ENCODE data around the gene ATXN1.
A peak's percentile ranks its signal among the peaks of the same experiment; 100 is the strongest.

The ATXN1 gene

DNA sequence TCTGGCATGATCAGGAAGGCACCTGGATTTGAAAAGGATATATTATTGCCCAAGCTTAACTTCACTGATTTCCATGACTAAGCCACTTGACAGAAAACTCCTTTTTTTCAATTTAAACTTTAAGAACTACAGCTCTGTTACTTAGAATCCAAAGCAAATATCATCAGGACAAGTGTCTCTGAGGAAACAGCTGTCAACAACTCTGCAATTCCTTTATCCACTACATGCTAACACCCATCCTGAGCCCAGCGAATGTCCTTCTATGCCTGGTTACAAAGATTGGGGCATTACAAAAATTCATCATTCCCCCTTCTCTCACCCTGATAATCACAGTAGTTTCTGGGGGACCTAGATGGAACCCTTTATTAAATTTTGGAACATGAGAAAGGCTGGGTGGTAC, 386.1 kb downstream of the ATXN1 start:
- Histone ChIP-seq H3K9me3 (ENCODE audit: control insufficient read depth, insufficient read depth, low read depth, low read length) (no peaks in the 10 kb centered on the region), H3K36me3 (ENCODE audit: control insufficient read depth in 2 of 2, insufficient read depth in 1 of 2, low read length in 2 of 2) (no peaks in the 10 kb centered on the region), H3K4me1 (ENCODE audit: control insufficient read depth, insufficient read depth, low read length) (no peaks in the 10 kb centered on the region; the same call in 1 of the 2 replicates), H3K27ac (ENCODE audit: extremely low read depth, low read depth, low read length) (no peak overlapping the region), H3K4me3 (ENCODE audit: low read depth, low read length) (no peak overlapping the region)
- ChIA-PET POLR2A (no interaction called here), CTCF (interaction anchor here (0.6 kb wide), 1 partner anchor 135 kb away, joined by 3 read pairs; no protein-coding TSS in a partner anchor)
- TF ChIP-seq TRIM28 (IDR thresholded peaks at IDR 0.05; ENCODE audit: borderline replicate concordance, low read length) (no peak), ZSCAN16 (tag by site-specific recombination; IDR thresholded peaks at IDR 0.05) (no peak), ZNF175 (tag by site-specific recombination; IDR thresholded peaks at IDR 0.05) (no peak), SCRT2 (tag by site-specific recombination; IDR thresholded peaks at IDR 0.05) (no peak), ZBTB1 (tag by site-specific recombination; IDR thresholded peaks at IDR 0.05) (no peak), ZNF146 (tag by site-specific recombination; IDR thresholded peaks at IDR 0.05) (no peak), SCRT1 (tag by site-specific recombination; IDR thresholded peaks at IDR 0.05; ENCODE audit: borderline replicate concordance) (no peak), KLF1 (tag by site-specific recombination; IDR thresholded peaks at IDR 0.05) (no peak), ZNF184 (tag by site-specific recombination; IDR thresholded peaks at IDR 0.05) (no peak), ZXDB (tag by site-specific recombination; IDR thresholded peaks at IDR 0.05) (no peak)
- TF ChIP-seq, protein P1, sequence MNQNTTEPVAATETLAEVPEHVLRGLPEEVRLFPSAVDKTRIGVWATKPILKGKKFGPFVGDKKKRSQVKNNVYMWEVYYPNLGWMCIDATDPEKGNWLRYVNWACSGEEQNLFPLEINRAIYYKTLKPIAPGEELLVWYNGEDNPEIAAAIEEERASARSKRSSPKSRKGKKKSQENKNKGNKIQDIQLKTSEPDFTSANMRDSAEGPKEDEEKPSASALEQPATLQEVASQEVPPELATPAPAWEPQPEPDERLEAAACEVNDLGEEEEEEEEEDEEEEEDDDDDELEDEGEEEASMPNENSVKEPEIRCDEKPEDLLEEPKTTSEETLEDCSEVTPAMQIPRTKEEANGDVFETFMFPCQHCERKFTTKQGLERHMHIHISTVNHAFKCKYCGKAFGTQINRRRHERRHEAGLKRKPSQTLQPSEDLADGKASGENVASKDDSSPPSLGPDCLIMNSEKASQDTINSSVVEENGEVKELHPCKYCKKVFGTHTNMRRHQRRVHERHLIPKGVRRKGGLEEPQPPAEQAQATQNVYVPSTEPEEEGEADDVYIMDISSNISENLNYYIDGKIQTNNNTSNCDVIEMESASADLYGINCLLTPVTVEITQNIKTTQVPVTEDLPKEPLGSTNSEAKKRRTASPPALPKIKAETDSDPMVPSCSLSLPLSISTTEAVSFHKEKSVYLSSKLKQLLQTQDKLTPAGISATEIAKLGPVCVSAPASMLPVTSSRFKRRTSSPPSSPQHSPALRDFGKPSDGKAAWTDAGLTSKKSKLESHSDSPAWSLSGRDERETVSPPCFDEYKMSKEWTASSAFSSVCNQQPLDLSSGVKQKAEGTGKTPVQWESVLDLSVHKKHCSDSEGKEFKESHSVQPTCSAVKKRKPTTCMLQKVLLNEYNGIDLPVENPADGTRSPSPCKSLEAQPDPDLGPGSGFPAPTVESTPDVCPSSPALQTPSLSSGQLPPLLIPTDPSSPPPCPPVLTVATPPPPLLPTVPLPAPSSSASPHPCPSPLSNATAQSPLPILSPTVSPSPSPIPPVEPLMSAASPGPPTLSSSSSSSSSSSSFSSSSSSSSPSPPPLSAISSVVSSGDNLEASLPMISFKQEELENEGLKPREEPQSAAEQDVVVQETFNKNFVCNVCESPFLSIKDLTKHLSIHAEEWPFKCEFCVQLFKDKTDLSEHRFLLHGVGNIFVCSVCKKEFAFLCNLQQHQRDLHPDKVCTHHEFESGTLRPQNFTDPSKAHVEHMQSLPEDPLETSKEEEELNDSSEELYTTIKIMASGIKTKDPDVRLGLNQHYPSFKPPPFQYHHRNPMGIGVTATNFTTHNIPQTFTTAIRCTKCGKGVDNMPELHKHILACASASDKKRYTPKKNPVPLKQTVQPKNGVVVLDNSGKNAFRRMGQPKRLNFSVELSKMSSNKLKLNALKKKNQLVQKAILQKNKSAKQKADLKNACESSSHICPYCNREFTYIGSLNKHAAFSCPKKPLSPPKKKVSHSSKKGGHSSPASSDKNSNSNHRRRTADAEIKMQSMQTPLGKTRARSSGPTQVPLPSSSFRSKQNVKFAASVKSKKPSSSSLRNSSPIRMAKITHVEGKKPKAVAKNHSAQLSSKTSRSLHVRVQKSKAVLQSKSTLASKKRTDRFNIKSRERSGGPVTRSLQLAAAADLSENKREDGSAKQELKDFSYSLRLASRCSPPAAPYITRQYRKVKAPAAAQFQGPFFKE (tag by site-specific recombination; IDR thresholded peaks at IDR 0.05; ENCODE audit: borderline replicate concordance): no peak
- TF ChIP-seq, protein P2, sequence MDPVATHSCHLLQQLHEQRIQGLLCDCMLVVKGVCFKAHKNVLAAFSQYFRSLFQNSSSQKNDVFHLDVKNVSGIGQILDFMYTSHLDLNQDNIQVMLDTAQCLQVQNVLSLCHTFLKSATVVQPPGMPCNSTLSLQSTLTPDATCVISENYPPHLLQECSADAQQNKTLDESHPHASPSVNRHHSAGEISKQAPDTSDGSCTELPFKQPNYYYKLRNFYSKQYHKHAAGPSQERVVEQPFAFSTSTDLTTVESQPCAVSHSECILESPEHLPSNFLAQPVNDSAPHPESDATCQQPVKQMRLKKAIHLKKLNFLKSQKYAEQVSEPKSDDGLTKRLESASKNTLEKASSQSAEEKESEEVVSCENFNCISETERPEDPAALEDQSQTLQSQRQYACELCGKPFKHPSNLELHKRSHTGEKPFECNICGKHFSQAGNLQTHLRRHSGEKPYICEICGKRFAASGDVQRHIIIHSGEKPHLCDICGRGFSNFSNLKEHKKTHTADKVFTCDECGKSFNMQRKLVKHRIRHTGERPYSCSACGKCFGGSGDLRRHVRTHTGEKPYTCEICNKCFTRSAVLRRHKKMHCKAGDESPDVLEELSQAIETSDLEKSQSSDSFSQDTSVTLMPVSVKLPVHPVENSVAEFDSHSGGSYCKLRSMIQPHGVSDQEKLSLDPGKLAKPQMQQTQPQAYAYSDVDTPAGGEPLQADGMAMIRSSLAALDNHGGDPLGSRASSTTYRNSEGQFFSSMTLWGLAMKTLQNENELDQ (tag by site-specific recombination; IDR thresholded peaks at IDR 0.05; ENCODE audit: low read depth): no peak
- TF ChIP-seq, protein P3, sequence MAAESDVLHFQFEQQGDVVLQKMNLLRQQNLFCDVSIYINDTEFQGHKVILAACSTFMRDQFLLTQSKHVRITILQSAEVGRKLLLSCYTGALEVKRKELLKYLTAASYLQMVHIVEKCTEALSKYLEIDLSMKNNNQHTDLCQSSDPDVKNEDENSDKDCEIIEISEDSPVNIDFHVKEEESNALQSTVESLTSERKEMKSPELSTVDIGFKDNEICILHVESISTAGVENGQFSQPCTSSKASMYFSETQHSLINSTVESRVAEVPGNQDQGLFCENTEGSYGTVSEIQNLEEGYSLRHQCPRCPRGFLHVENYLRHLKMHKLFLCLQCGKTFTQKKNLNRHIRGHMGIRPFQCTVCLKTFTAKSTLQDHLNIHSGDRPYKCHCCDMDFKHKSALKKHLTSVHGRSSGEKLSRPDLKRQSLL (tag by site-specific recombination; IDR thresholded peaks at IDR 0.05): no peak

DNA sequence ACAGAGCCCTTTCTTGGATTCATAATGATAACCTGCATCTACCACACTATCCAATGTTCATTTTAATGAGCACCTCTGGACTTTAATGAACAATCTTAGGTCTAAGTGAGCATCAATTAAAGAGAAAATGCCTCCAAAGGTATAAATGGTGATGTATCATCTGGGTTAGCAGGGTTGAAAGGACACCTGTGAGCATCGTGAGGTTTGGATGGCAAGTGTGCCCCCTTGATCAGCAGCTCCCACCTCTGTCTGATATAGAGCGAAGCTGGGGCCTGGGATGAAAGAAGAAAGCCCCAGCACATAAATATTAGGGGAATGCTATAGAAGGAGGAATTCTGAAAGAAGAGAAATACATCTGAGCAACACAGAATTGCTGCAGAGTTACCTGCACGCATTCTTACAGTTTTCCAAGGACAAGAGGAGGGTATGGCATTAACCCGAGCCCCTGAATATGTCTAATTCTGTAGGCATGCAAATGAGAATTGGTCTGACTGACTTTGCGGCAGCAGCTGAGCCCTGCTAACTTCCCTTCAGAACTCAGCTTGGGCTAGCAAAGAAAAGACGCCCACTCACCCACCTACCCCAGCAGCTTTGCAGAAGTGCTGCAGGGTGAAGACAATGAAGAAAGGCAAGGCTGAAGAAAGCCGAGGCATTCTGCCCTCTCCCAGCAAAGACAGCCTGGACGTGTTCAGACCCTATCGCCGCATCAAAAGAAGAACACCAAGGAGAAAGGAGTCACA, 386.6 kb downstream of the ATXN1 start:
- ChIA-PET CTCF (interaction anchor here (0.5 to 1.3 kb wide), 4 partner anchors 35 to 1336 kb away, joined by 3 to 6 read pairs (median 4); no protein-coding TSS in a partner anchor), POLR2A (no interaction called here)
- Histone ChIP-seq H3K9me3 (ENCODE audit: control insufficient read depth, insufficient read depth, low read depth, low read length) (no peaks in the 10 kb centered on the region), H3K4me3 (ENCODE audit: low read depth, low read length) (no peak overlapping the region), H3K36me3 (ENCODE audit: control insufficient read depth in 2 of 2, insufficient read depth in 1 of 2, low read length in 2 of 2) (no peaks in the 10 kb centered on the region), H3K27ac (ENCODE audit: extremely low read depth, low read depth, low read length) (no peak overlapping the region), H3K4me1 (ENCODE audit: control insufficient read depth, insufficient read depth, low read length) (no peaks in the 10 kb centered on the region; the same call in 1 of the 2 replicates)
- no peak for TF ChIP-seq ZNF214 (tag by site-specific recombination; IDR thresholded peaks at IDR 0.05; ENCODE audit: borderline replicate concordance)
- no peak for TF ChIP-seq ZNF350 (tag by site-specific recombination; IDR thresholded peaks at IDR 0.05)
- TF ChIP-seq ZFHX2 (tag by site-specific recombination; conservative IDR thresholded peaks at IDR 0.05): peak; percentile 43
- TF ChIP-seq, protein P4, sequence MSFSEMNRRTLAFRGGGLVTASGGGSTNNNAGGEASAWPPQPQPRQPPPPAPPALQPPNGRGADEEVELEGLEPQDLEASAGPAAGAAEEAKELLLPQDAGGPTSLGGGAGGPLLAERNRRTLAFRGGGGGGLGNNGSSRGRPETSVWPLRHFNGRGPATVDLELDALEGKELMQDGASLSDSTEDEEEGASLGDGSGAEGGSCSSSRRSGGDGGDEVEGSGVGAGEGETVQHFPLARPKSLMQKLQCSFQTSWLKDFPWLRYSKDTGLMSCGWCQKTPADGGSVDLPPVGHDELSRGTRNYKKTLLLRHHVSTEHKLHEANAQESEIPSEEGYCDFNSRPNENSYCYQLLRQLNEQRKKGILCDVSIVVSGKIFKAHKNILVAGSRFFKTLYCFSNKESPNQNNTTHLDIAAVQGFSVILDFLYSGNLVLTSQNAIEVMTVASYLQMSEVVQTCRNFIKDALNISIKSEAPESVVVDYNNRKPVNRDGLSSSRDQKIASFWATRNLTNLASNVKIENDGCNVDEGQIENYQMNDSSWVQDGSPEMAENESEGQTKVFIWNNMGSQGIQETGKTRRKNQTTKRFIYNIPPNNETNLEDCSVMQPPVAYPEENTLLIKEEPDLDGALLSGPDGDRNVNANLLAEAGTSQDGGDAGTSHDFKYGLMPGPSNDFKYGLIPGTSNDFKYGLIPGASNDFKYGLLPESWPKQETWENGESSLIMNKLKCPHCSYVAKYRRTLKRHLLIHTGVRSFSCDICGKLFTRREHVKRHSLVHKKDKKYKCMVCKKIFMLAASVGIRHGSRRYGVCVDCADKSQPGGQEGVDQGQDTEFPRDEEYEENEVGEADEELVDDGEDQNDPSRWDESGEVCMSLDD (tag by site-specific recombination; IDR thresholded peaks at IDR 0.05): no peak
- no peak for TF ChIP-seq ZNF843 (tag by site-specific recombination; IDR thresholded peaks at IDR 0.05)
- TF ChIP-seq EGR2 (tag by site-specific recombination; IDR thresholded peaks at IDR 0.05; ENCODE audit: low read depth): peak; percentile 62
- no peak for TF ChIP-seq ZFP41 (tag by site-specific recombination; IDR thresholded peaks at IDR 0.05; ENCODE audit: borderline replicate concordance)
- no peak for TF ChIP-seq ZNF423 (tag by site-specific recombination; IDR thresholded peaks at IDR 0.05)
